Renal cortex interstitium (tissue), 11 donors: Measurements from ENCODE around the gene SEC62. TPM values are rescaled to one million over a fixed set of nuclear protein-coding genes. Genes with fewer than 3 reads are reported as not detected.
A peak's percentile ranks its signal among the peaks of the same experiment; 100 is the strongest.
"Not testable (repeated sequence)": the region's sequence is repeated elsewhere in the genome, so short reads cannot be mapped to it uniquely, and the experiment has no call there.

Experiments used
- DNase-seq, 11 donors: peaks; one replicate each; pipeline ENCODE4 v3.0.0-alpha.2; 2013; ENCODE audit warnings: low read depth in 9 of 11, low spot score in 4 of 11; ENCODE audit errors: extremely low read depth in 1 of 11
- polyA plus RNA-seq, 3 donors: library from polyadenylated mRNA; unstranded; fragments of 120-200 nt; gene quantifications; one replicate each; pipeline ENCODE4 v1.2.1, GENCODE V29; 2013; ENCODE audit not compliant: insufficient read length in 3 of 3

Gene SEC62
- polyA plus RNA-seq, 3 donors: 162 to 201 (median 195) TPM

DNA sequence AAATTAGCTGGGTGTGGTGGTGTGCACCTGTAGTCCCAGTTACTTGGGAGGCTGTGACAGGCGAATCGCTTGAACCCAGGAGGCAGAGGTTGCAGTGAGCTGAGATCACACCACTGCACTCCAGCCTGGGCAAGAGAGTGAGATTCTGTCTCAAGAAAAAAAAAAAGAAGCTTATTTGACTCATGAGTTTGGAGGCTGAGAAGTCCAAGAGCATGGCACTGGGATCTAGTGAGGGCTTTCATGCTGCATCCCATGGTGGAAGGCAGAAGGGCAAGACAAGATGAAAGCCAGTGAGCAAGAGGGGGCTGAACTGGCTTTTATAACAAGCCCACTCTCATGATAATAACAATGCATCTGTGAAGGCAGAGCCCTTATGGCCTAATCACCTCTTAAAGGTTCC, 33.4 kb downstream of the SEC62 start:
- DNase-seq: no peak

DNA sequence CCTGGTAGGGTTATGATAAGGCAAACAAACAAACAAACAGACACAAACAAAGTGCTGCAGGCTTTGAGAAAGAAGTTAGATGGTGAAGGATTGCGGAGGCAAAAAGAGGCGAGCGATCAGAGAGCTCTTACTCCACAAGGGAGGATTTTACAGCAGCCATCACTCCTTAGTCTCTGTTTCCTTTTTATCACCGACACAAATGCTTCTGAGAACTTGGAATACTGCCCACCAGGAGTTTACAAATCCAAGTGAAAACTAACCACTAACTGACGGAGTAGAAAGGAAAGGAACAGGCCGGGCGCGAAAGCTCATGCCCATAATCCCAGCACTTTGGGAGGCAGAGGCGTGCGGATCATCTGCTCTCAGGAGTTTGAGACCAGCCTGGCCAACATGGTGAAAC, 35.6 kb downstream of the SEC62 start:
- no peak for DNase-seq

DNA sequence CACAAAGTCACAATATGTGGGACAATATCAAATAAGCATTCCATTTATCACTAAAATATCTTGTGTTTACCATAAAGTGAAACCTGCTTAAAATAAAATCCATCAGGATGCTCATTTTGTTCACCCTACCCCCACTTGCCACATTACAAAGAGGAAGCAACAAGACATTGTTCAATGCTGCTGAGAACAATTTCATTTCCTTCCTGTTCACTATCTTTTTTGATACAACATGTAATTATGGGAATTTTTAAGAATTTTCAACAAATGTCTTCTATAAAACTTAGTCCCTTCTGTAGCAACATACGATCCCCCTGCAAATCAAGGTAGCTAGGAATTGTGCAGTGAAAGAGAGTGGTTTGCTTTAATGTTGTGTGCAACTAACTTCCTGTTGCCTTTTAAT, 36.3 kb downstream of the SEC62 start:
- no peak for DNase-seq

DNA sequence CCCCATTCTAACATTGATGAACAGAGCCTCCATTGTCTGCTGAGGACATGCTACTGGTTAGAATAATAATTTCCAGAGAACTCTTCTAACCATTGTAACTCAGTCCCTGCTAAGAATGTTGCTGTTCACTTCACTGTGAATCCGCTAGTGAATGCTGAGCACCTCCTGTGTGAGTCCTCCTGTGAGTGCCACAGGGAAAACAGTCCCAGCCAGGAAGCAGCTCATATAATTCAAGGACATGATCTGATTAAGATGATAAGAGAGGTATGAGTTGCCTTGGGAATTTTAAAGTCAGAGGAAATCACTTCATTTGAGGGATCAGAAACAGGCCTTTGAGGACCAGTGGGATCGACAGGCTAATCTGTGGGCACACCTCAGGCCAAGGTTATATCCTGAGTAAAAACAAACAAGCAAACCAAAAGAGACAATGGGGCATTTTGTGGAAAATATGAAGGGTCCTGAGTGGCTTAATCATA, 37.3 kb downstream of the SEC62 start:
- DNase-seq: no peak

DNA sequence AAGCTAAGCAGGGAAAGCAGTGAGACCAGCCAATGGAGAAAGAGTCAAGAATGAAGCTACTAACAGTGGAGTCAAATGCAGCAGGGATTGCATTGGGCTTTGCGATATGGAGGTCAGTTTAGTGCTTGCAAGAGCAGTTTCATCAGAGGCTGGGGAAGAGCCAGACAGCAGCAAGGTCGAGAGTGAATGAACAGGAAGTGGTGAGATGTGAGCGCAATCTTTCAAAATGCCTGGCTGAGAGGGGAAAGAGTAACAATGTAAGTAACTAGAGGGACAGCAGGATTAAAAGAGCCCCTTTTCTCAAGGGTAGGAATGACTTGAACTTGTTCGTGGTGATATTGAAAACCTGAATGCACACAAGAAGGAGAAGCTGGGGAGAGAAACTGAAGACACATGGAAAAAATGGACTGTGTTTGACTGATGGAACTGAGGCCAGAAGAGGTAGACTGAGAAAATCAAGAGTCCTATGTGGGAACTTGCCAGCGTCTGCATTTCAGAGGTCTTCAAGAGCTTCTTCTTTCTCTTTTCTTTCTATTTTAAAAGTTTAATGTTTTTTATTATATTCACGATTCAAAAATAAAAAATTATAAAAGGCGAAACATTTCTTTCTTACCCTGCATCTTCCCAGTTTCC, 40.5 kb downstream of the SEC62 start:
- DNase-seq: no peak

DNA sequence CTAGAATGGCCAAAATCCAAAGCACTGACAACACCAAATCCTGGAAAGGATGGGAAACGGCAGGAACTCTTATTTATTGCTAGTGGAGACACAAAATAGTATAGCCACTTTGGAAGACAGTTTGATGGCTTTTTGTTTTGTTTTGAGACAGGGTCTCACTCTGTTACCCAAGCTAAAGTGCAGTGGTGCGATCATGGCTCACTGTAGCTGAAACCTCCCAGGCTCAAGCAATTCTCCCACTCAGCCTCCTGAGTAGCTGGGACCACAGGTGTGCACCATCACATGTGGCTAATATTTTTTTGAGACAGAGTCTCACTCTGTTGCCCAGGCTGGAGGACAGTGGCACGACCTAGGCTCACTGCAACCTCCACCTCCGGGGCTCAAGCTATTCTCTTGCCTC, 43.9 kb downstream of the SEC62 start:
- no peak for DNase-seq

DNA sequence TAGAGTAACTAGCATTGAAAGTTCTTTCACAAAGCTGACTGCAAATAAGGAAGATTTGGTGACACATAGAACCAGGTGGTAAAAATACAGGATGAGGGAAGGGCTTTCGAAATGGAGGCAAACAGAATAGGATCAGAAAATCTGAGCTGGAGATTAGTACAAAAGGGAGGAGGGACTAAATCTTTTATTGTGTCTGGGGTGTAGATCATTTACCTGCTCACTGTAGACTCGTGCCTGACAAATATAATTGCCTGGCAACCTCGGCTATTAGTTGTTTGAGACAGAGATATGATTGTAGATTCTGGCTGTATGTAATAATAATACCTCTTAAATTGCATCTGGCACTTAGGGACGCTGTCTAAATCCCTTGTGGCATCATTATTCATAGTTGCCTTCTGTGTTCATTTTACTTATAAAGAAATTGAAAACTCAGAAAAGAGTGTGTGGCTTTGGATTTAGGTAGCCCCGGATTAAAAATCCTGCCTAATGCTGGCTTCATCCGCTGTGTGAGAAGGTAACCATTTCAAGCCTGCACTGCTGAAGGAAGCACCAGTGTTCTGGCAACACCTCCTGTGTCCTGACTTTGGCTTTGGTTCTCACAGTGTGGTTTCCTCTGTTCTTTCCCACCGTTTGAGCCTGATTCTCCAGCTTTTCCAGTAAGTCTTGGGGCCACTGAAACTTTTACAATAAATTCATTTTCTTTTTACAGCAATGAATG, 46.2 kb downstream of the SEC62 start:
- no peak for DNase-seq

DNA sequence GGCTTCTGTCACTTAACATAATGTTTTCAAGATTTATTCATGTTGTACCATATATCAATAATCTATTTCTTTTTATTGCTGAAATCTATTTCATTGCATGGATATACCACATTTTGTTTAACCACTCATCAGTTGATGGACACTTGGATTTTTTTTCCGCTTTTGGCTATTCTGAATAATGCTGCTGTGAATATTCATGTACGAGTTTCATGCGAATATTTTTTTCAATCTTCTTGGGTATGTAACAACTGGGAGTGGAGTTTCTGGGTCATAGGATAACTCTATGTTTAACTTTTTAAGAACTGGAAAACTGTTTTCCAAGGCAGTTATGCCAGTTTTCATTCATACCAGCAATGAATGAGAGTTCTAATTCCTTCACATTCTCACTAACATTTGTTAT, 49.5 kb downstream of the SEC62 start:
- DNase-seq: no peak

DNA sequence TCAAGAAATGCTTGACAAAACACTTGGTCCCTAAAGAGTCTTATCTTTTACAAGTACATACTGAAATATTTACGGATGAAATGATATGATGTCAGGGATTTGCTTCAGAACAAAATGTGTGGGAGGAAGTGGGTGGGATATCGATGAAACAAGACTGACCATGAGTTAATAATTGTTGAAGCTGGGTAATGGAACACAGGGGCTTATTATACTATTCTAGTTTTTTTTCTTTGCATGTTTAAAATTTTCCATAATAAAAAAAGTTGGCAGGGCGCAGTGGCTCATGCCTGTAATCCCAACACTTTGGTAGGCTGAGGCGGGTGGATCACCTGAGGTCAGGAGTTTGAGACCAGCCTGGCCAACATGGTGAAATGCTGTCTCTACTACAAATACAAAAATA, 52.7 kb downstream of the SEC62 start:
- not testable (repeated sequence) for DNase-seq

DNA sequence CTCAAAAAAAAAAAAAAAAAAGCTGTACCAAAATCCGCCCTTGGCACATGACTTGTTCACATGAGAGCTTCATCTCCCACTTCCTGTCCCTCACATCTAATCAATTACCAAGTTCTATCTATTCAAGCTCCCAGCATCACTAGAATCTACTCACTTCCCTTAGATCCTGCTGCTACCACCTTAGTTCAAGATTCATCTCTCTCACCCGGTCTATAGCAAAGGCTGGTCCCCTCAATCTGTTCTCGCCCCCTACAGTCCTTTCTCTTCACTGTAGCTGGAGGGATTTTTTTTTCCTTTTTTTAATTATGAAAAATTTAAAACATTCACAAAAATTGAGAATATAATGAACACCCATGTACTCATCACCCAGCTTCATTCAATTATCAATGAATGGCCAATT, 54.5 kb downstream of the SEC62 start:
- no peak for DNase-seq

DNA sequence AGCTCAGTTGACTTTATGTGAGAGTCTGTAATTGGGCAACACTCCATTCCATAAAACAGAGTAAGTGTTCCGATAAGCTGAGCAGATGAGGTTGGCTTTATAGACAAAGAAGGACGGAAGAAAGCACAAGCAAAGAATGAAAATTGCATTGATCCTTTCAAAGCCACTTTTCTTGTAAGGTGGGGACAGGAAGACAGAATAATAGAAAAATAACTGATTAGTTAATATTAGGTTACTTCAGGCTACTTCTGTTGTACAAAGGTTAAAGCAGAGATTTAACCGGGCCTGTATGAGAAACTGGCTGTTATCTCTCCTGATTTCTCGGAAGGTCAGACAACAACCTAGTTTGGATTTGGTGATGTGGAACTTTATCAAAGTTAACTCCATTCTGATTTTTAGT, 55.7 kb downstream of the SEC62 start:
- no peak for DNase-seq

DNA sequence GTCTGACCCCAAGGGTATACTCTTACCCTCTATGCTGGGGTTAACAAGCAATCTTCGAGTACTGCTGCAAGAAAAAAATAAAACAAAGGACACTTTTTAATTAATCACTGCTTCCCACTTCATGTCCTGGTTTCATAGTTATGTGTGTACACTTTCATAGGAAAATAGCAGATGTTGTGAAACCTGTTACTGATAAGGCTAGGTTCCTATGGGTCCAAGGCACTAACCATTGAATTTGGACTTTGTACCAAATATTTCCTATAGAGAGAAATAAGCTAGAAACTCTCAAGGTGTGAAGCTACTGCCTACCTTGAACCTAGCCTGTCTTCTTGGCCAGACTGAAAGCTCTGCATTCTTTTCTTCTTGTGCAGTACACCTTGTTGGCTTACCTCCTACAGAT, 56.6 kb downstream of the SEC62 start:
- DNase-seq: no peak

DNA sequence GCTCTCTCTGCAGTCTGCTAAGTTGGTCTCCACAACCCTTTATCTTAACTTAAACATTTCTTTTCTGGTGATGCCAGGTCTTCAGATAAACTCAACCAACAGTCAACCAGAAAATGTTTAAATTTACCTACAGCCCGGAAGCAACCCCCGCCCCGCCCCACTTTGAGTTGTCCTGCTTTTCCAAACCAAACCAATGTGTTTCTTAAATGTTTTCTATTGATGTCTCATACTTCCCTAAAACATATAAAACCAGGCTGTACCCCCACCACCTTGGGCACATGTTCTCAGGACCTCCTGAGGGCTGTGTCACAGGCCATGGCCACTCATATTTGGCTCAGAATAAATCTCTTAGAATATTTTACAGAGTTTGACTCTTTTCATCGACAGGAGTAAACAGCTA, 58.0 kb downstream of the SEC62 start:
- DNase-seq: no peak

DNA sequence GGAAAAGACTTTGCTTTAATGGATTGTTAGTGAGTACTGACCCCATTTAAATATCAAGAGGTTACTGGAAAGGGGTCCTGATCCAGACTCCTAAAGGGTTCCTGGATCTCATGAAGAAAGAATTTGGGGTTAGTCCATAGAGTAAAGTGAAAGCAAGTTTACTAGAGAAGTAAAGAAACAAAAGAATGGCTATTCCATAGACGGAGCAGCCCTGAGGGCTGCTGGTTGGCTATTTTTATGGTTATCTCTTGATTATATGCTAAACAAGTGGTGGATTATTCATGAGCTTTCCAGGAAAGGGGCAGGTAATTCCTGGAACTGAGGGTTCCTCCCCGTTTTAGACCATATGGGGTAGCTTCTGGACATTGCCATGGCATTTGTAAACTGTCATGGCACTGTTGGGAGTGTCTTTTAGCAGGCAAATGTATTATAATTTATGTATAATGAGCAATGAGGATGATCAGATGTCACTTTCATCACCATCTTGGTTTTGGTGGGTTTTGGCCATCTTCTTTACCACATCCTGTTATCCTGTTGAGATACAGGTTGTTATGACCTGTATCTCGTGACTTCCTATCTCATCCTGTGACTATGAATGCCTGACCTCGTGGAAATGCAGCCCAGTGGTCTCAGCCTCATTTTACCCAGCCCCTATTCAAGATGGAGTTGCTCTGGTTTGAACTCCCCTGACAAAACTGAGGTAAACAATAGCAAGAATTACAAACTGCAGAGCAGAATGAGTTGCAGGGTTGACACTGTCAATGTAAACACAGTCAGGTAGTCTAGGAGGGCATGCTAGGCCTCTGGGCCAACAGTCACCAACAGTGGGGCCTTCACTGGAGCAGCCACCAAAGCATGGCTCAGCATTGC, 60.9 kb downstream of the SEC62 start:
- DNase-seq: no peak

DNA sequence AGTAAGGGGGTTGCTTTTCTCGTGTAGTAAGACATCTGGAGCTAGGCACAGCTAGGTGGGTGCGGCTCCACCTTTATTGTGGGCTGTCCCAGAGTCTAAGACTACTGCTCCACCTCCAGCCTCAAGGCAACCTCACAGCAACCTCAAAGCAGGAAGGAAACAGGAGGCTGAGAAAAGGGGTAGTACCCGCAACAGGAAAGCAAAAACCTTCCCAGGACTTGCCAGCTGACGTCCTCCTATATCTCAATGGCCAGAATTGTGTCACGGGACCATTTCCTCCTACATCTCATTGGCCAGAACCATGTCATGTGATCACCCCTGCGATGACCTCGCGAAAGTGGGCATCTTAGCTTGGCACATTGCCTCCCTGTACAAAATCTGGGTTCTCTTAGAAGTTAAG, 66.9 kb downstream of the SEC62 start:
- no peak for DNase-seq

DNA sequence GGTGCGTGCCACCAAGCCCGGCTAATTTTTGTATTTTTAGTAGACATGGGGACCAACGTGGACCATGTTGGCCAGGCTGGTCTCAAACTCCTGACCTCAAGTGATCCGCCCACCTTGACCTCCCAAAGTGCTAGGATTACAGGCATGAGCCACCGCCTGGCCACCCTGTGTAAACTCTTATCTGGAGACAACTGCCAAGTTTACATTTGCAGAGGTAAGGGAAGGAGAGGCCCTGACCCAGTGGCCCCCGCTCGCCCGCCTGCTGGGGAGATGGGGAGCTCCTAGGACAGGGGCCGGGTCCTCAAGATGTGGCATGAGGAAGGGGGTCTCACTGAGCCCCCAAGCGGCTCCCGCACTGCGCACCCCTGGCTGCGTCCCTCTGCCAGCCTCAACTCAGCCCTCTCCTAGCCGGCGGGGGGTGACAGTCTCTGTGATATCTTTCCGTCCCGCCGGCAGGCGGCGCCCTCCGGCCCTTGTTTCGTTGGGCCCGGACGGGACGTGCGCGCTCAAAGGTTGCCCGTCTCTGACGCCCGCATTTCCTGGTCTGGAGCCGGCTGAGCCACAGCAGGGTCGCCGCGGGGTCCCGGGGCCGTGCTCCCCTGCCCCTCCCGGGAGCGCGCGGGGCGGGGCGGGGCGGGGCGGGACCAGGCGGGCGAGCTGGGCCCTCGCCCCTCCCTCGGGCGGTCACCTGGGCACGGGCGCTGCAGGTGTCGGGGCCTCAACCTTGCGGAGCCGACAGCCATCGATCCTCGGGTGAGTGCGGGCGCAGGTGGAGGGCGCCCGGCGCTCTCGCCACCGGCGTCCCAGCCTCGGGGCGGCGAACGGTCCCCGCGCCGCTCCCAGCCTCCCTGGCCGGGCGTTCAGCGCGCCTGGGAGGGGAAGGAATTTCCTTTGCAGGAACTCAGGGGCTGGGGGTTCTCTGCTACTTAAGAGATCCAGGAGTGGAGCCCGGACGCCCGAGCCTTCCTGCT, 71.1 kb downstream of the SEC62 start, which contains the start of gene GPR160:
TSS of gene GPR160 (plus strand) at position 533 of the 971 bp plus-strand sequence. CDS start 45,978 bp downstream, outside the sequence.
- peak in 5 of 11 donors; percentile 52 to 70 (median 57) for DNase-seq

DNA sequence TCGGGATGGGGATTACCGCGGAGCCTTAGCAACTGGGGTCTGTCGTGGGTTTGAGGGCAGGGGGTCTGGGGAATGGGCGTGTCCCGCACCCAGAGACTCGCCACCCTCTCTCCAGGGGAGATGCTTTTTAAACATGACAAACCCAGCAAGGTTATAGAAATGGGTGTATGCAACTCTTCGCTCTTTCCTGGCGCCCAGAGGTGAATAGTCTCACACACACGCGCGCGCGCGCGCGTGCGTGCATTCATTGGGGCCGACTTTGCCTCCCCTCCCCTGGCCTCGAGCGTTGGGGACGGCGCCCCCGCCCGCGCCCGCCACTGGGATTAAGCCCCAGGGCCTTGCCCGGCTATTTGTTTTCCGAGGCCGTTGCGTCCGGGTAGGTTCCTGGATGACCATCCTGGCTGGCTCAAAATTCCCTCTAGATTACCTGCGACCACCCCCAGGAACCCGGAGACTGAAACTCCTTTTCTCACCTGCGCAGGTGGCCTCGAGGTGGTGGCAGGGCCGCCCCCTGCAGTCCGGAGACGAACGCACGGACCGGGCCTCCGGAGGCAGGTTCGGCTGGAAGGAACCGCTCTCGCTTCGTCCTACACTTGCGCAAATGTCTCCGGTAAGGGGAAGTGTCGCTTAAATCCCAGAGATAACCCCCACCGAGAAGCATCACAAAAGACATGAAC, 72.0 kb downstream of the SEC62 start:
- no peak for DNase-seq

DNA sequence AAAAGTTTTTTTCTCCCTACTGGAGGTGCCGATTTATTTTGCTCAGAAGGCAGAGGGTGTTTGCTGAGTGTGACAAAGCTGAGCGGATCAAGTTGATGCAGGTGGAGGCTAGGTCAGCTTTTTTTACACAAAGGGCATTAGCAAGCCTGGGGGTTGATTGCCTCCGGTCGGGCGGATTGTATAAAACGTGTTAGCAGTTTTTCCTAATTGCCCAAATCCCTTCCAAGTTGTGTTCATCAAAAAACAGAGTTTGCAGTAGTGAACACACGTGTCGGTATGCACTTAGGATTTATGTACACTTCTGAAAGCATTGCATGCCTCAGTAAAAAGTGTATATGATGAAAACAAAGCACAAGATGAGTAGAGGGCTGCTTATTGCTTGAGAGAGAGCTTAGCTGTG, 73.8 kb downstream of the SEC62 start:
- no peak for DNase-seq
